H1 (cell line): ENCODE results near the gene PUDP. TPM values are rescaled to one million over a fixed set of nuclear protein-coding genes. Genes with fewer than 3 reads are reported as not detected.

ENCODE experiments used
- RNF2 ChIP-seq: fragments of 200-900, 300-1000 bp; sonication (generic); IDR thresholded peaks from 2 replicates; pipeline ENCODE4 v1.7.1; 2016; ENCODE audit warnings: borderline replicate concordance, low read depth, mild to moderate bottlenecking, antibody characterized with exemption, low read length; ENCODE audit not compliant: poor library complexity, severe bottlenecking; ENCODE audit errors: missing control alignments
- polyA plus RNA-seq, 7 experiments: library from polyadenylated mRNA; depleted of rRNA in 3 of 7; stranded (reverse) in 5 of 7; unstranded in 2 of 7; fragments of >200 nt in 5 of 7; fragments of 200-250 nt in 2 of 7; gene quantifications; 1 replicate in 5 of 7; 2 replicates in 1 of 7; 4 replicates in 1 of 7; pipeline versions ENCODE4 v1.2.1 to v1.2.3, GENCODE V29; 2011 to 2013; ENCODE audit warnings: missing spikeins in 2 of 7, mixed read lengths in 2 of 7
- total RNA-seq: library from RNA; stranded (reverse); fragmentation: NEBNext Ultra II Directional; extraction: Animal tissue kit (Norgen Biotek cat#: 25700); gene quantifications from 2 replicates; pipeline ENCODE4 v1.2.1, GENCODE V29; 2021

Gene PUDP
- total and polyA plus RNA-seq, 2 of the 8 experiments (the other 6 are each of a cell fraction or from before 2014, with no cell fraction given) = 27.2 to 30.2 TPM

- TF ChIP-seq RNF2 = no peak
Measured at GRCh38 chrX:7156879-7157278, 8.9 kb upstream of the PUDP start (continued).
